K562 (cell line): ENCODE data around the gene COPA. TPM values are rescaled to one million over a fixed set of nuclear protein-coding genes. Genes with fewer than 3 reads are reported as not detected.

Source experiments
- E2F8 ChIP-seq: fragments of 450-650 bp; IDR thresholded peaks from 2 replicates; pipeline ENCODE4 v1.7.1; 2018; ENCODE audit warnings: mild to moderate bottlenecking, low read depth; ENCODE audit not compliant: partially characterized antibody
- E4F1 ChIP-seq: fragments of 250-450 bp; sonication (Bioruptor Pico); IDR thresholded peaks from 2 replicates; pipeline ENCODE4 v1.5.0; 2021; ENCODE audit warnings: mild to moderate bottlenecking, borderline replicate concordance
- ID3 ChIP-seq, 2 experiments: fragments of 250-450 bp in 1 of 2; fragments of 450-650 bp in 1 of 2; sonication (Bioruptor Pico) in 1 of 2; IDR thresholded peaks; 2 replicates each; pipeline versions ENCODE4 v1.6.1 to v1.8.0; 2016 to 2021; ENCODE audit warnings: mild to moderate bottlenecking in 2 of 2, moderate library complexity in 2 of 2, missing compliant biosample characterization in 1 of 2, missing genetic modification characterization in 1 of 2
- ILF3 ChIP-seq: fragments of 450-650 bp; IDR thresholded peaks from 2 replicates; pipeline ENCODE4 v1.6.1; 2018; ENCODE audit warnings: antibody characterized with exemption, mild to moderate bottlenecking, moderate library complexity, borderline replicate concordance
- KDM4B ChIP-seq, 2 experiments: fragments of 450-650 bp in 1 of 2; sonication (generic) in 1 of 2; IDR thresholded peaks; 2 replicates each; pipeline ENCODE4 v1.6.1; 2016 to 2017; ENCODE audit warnings: borderline replicate concordance in 2 of 2, antibody characterized with exemption in 1 of 2, low read depth in 1 of 2, mild to moderate bottlenecking in 1 of 2
- MLLT1 ChIP-seq, 2 experiments: fragments of 450-650 bp; IDR thresholded peaks; 2 replicates each; pipeline ENCODE4 v1.6.1; 2016
- NCOA2 ChIP-seq, 2 experiments: fragments of 450-650 bp; IDR thresholded peaks; 2 replicates each; pipeline ENCODE4 v1.6.1; 2018; ENCODE audit warnings: mild to moderate bottlenecking in 2 of 2, moderate library complexity in 1 of 2; ENCODE audit not compliant: partially characterized antibody in 2 of 2
- NELFE ChIP-seq: IDR thresholded peaks from 2 replicates; pipeline ENCODE4 v1.6.1; 2011; ENCODE audit warnings: mild to moderate bottlenecking; ENCODE audit not compliant: insufficient read depth, insufficient read length
- NR1H2 ChIP-seq: sonication (generic); formaldehyde crosslinking; IDR thresholded peaks from 2 replicates; pipeline ENCODE4 v1.4.0; 2020; ENCODE audit warnings: mild to moderate bottlenecking, missing genetic modification reagents
- PTRF ChIP-seq: fragments of 450-650 bp; IDR thresholded peaks from 2 replicates; pipeline ENCODE4 v1.6.1; 2016; ENCODE audit warnings: mild to moderate bottlenecking, missing genetic modification characterization, missing compliant biosample characterization
- SMAD1 ChIP-seq: fragments of 150-350 bp; IDR thresholded peaks from 2 replicates; pipeline ENCODE4 v1.6.1; 2014; ENCODE audit warnings: low read length, low read depth; ENCODE audit not compliant: partially characterized antibody
- SMAD2 ChIP-seq: fragments of 150-350 bp; IDR thresholded peaks from 2 replicates; pipeline ENCODE4 v1.6.1; 2014; ENCODE audit warnings: low read depth, mild to moderate bottlenecking, low read length
- SMARCA5 ChIP-seq: fragments of 450-650 bp; IDR thresholded peaks from 2 replicates; pipeline ENCODE4 v1.6.1; 2016
- SOX6 ChIP-seq: fragments of 450-650 bp; IDR thresholded peaks from 2 replicates; pipeline ENCODE4 v1.6.1; 2014; ENCODE audit warnings: mild to moderate bottlenecking
- TCF7 ChIP-seq: sonication (generic); IDR thresholded peaks from 2 replicates; pipeline ENCODE4 v1.6.1; 2016; ENCODE audit warnings: antibody characterized with exemption, borderline replicate concordance
- TCFL5 ChIP-seq: fragments of 250-450 bp; sonication (Bioruptor Pico); conservative IDR thresholded peaks from 2 replicates; pipeline ENCODE4 v1.6.1; 2021; ENCODE audit warnings: mild to moderate bottlenecking, moderate library complexity, matching md5 sums
- TRIM28 ChIP-seq: fragments of 450-650 bp; IDR thresholded peaks from 2 replicates; pipeline ENCODE4 v1.6.1; 2017
- ZNF24 ChIP-seq: fragments of 450-650 bp; IDR thresholded peaks from 2 replicates; pipeline ENCODE4 v1.6.1; 2016
- ZNF395 ChIP-seq: fragments of 200-800 bp; sonication (Bioruptor generic); IDR thresholded peaks from 2 replicates; pipeline ENCODE4 v1.6.1; 2017; ENCODE audit warnings: missing genetic modification characterization, missing compliant biosample characterization
- ZNF766 ChIP-seq: fragments of 200-800 bp; sonication (Bioruptor generic); conservative IDR thresholded peaks from 2 replicates; pipeline ENCODE4 v1.6.1; 2016; ENCODE audit warnings: missing genetic modification characterization, missing compliant biosample characterization
- ZNF830 ChIP-seq: fragments of 250-450 bp; sonication (Bioruptor Pico); IDR thresholded peaks from 2 replicates; pipeline ENCODE4 v1.5.0; 2021; ENCODE audit warnings: mild to moderate bottlenecking
- polyA plus RNA-seq, 8 experiments: library from polyadenylated mRNA; depleted of rRNA in 4 of 8; stranded (reverse) in 5 of 8; unstranded in 3 of 8; fragments of >200 nt; fragmentation: Nextera tagmentation in 2 of 8; fragmentation: Illumina TruSeq in 1 of 8; extraction: Ambion mirVana in 2 of 8; extraction: Trizol in 1 of 8; gene quantifications; 2 replicates each; pipeline versions ENCODE4 v1.2.1 to v1.2.3, GENCODE V29; 2011 to 2014; ENCODE audit warnings: inconsistent platforms in 1 of 8, missing spikeins in 1 of 8
- total RNA-seq, 7 experiments: library from RNA; depleted of rRNA in 6 of 7; stranded (reverse); fragments of >200 nt in 6 of 7; fragmentation: Illumina TruSeq in 2 of 7; extraction: Trizol in 2 of 7; gene quantifications; 2 replicates each; pipeline versions ENCODE4 v1.2.1 to v1.2.3, GENCODE V29; 2011 to 2021; ENCODE audit warnings: low replicate concordance in 1 of 7

The COPA gene
- total and polyA plus RNA-seq, 9 of the 15 experiments (the other 6 are each of a cell fraction or from before 2014, with no cell fraction given) = 49.8 to 222 (median 110) TPM

- no peak for TF ChIP-seq ZNF395 (CRISPR knock-in tag)
- no peak for TF ChIP-seq ZNF766 (CRISPR knock-in tag)
- no peak for TF ChIP-seq NR1H2
- no peak for TF ChIP-seq TRIM28
- TF ChIP-seq SMAD2 = no peak
- TF ChIP-seq SMARCA5 = no peak
- TF ChIP-seq ZNF24 = no peak
- TF ChIP-seq SOX6 = no peak
- no peak for TF ChIP-seq KDM4B (IDR thresholded peaks at IDR 0.05; ENCODE audit: borderline replicate concordance in 2 of 2, low read depth in 1 of 2)
- no peak for TF ChIP-seq MLLT1 (IDR thresholded peaks at IDR 0.05)
- TF ChIP-seq E4F1 (CRISPR knock-in tag) = no peak
- TF ChIP-seq NCOA2 (IDR thresholded peaks at IDR 0.05; ENCODE audit: partially characterized antibody in 2 of 2) = no peak
- TF ChIP-seq ZNF830 (CRISPR knock-in tag) = no peak
- no peak for TF ChIP-seq TCF7
- TF ChIP-seq NELFE = no peak
- no peak for TF ChIP-seq ID3 (CRISPR knock-in tag; IDR thresholded peaks at IDR 0.05)
- no peak for TF ChIP-seq ID3 (tag; IDR thresholded peaks at IDR 0.05)
- no peak for TF ChIP-seq ILF3
- TF ChIP-seq PTRF (tag) = no peak
- peak; percentile 50 for TF ChIP-seq SMAD1
- TF ChIP-seq E2F8 = no peak
- no peak for TF ChIP-seq TCFL5 (CRISPR knock-in tag)
Measured at GRCh38 chr1:160284782-160285344, 58.2 kb downstream of the COPA start, which contains the start of gene PEX19 (continued).
